H1 (cell line): ENCODE data around the gene RAI14. TPM values are rescaled to one million over a fixed set of nuclear protein-coding genes. Genes with fewer than 3 reads are reported as not detected.

Experiments
- BACH1 ChIP-seq: IDR thresholded peaks from 2 replicates; pipeline ENCODE4 v1.6.1; 2012; ENCODE audit warnings: low read length, improper control_type of control experiment
- polyA plus RNA-seq, 7 experiments: library from polyadenylated mRNA; depleted of rRNA in 3 of 7; stranded (reverse) in 5 of 7; unstranded in 2 of 7; fragments of >200 nt in 5 of 7; fragments of 200-250 nt in 2 of 7; gene quantifications; 1 replicate in 5 of 7; 2 replicates in 1 of 7; 4 replicates in 1 of 7; pipeline versions ENCODE4 v1.2.1 to v1.2.3, GENCODE V29; 2011 to 2013; ENCODE audit warnings: missing spikeins in 2 of 7, mixed read lengths in 2 of 7
- total RNA-seq: library from RNA; stranded (reverse); fragmentation: NEBNext Ultra II Directional; extraction: Animal tissue kit (Norgen Biotek cat#: 25700); gene quantifications from 2 replicates; pipeline ENCODE4 v1.2.1, GENCODE V29; 2021

RAI14 gene
- total and polyA plus RNA-seq, 2 of the 8 experiments (the other 6 are each of a cell fraction or from before 2014, with no cell fraction given): 48.4 to 210 TPM

- TF ChIP-seq BACH1: no peak
Measured at GRCh38 chr5:34657274-34657921, 1.3 kb downstream of the RAI14 start (continued).
